DMS53 (cell line): ENCODE results near the gene TMEM253.

Source experiments
- DNase-seq: peaks from one replicate; lab custom pipeline; 2025; lab: John Stamatoyannopoulos, UW

The TMEM253 gene

GRCh38 chr14:21100931-21101330 is at the start of gene TMEM253:
TSS of gene TMEM253 (plus strand) at chr14:21101066. CDS start at chr14:21101344, 278 bp downstream.
- no peak for DNase-seq

DNA sequence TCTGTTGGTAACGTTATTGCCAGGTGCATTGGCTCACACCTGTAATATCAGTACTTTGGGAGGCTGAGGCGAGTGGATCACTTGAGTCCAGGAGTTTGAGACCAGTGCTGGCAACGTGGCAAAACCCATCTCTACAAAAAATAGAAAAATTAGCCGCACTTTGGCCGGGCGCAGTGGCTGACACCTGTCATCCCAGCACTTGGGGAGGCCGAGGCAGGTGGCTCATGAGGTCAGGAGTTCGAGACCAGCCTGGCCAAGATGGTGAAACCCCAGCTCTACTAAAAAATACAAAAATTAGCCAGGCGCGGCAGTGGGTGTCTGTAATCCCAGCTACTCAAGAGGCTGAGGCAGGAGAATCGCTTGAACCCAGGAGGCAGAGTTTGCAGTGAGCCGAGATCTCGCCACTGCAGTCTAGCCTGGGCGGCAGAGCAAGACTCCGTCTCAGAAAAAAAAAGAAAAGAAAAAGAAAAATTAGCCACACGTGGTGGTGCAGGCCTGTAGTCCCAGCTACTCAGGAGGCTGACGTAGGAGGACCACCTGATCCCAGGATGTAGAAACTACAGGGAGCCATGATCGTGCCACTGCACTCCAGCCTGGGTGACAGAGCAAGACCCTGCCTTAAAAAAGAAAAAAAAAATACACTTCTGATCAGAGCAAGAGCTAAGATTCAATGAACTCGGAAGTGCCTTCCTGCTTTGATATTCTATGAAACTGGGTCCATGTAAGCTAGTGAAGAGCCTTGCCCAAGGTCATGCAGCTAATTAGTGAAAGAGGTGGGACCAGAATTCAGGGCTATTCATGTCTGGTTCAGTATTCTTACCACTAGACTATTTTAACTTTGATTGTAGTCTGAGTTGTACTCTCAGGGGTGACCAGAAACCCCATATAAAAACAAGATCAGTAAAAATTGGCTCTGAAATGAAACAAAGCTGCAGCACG is 47.4 kb upstream of the TMEM253 start:
- DNase-seq = no peak

DNA sequence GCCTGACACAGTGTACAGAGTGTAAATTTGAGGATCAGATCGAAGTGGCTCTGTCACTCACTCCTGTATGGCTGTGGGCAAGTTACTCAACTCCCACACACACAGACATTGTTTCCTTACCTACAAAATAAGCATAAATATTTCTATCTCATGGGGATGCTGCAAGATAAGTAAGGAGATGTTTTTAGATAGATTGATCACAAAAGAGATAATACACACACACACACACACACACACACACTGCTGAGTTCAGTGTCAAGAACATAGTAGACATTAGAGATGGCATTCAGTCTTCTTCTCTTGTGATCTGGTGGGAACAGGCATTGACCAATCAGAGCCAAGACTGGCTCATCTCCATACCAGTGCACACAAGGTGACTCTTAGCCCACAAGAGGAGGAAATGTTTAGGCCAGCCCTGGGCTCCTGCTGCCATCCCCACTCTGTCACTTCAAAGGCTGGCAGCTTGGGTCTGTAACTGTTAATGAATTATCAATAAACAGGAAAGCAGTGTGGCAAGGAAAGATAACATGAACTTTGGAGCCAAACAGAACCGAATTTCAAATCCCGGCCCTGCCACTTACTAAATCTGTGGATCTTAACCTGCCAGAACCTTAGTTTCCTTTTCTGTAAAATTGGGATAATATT is 46.6 kb upstream of the TMEM253 start:
- DNase-seq = no peak

- no peak for DNase-seq
Observed at GRCh38 chr14:21054768-21055145, 46.1 kb upstream of the TMEM253 start.

- no peak for DNase-seq
Observed at GRCh38 chr14:21055432-21056117, 45.3 kb upstream of the TMEM253 start.

DNA sequence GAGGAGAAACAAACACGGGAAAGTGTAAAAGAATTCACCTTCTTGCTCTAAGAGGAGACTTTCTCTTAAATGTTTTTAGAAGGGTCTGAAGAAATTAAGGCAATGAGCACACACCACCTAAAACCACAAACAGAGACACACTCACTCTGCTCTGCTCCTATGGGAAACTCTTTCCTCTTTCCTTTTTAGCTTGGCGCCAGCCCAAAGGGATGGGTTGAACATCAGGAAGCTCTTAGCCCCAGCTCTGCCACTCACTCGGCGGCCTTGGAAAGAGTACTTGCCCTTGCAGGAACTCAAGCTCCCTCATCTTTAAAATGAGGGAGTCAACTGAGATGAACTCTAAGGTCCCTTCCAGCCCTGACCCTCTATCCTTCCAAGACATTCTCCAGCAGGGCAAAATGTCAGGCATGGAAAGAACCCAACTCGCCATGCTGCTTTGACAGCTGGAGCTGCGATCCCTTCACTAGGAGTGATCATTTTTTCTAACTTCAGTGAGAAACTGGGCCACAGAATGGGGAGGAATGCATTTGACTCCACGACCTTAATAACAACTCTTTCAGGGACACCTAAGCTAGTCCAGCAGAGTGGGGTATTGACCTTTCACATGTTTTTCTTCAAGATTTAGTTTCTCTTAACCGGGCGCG is 44.2 kb upstream of the TMEM253 start:
- DNase-seq = no peak

GRCh38 chr14:21057803-21058675 is 42.8 kb upstream of the TMEM253 start, which contains the start of gene RNASE8:
TSS of gene RNASE8 (plus strand) at chr14:21057822. CDS start at chr14:21057893, 71 bp downstream.
- DNase-seq = peak; percentile 0

DNA sequence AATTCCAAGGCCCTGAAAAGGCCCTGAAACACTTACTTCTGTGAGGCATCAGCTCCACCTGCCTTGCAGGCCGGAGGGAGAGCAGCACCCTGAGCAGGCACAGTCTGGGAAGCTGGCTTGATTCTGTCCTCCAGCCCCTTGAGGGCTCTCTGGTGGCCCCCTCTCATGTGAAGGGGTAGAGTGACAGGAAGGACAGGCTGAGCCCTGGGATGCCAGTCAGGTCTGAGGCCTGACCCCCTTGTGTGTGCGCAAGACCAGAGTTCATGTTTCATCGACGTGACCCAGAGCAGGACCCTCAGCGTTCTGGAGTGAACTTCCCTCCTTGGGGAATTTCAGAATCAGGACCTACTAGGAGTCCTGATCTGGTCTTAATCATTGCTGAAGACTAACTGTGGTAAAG is 42.0 kb upstream of the TMEM253 start:
- DNase-seq = no peak

GRCh38 chr14:21059842-21060613 is 40.8 kb upstream of the TMEM253 start:
- no peak for DNase-seq

- no peak for DNase-seq
Observed at GRCh38 chr14:21060614-21061346, 40.1 kb upstream of the TMEM253 start.

GRCh38 chr14:21061347-21061668 is 39.6 kb upstream of the TMEM253 start:
- DNase-seq = no peak

- DNase-seq = no peak
Observed at GRCh38 chr14:21063479-21063878, 37.4 kb upstream of the TMEM253 start.

GRCh38 chr14:21066882-21067502 is 33.9 kb upstream of the TMEM253 start:
- peak; percentile 27 for DNase-seq

- DNase-seq = peak; percentile 65
Observed at GRCh38 chr14:21068521-21069387, 32.1 kb upstream of the TMEM253 start.

DNA sequence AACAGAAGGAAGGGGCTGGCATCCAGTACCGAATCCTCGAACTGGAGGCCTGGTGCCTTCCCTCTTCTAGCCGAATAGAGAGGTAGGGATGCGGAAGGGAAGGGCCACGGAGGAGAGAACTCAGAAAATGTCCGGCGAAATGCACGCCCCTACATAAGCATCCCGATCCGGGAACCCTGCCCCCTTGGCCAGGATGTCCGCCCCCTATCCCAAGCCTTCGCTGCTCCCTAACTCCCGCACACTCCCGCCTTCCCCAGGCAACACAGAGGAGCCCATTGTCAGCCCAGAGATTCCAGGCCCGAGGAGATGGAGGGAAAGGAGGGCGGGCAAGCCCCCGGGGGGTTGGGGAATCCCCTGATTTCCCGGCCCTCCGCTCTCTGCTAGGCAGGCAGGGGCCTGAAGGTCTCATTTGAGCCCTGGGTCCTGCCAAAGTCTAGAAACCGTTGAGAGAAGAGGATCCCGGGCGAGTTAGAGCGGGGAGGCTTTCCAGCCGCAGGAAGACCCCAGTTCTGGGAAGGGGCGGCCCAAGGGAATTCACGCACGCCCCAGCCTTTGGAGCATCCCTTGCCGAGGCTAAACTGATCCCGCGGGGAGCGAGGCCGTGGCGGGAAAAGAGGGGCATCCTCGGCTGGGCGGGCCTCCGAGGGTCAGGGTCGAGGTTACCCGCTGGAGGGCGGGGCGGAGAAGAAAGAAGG is 31.3 kb upstream of the TMEM253 start:
- peak; percentile 32 for DNase-seq

DNA sequence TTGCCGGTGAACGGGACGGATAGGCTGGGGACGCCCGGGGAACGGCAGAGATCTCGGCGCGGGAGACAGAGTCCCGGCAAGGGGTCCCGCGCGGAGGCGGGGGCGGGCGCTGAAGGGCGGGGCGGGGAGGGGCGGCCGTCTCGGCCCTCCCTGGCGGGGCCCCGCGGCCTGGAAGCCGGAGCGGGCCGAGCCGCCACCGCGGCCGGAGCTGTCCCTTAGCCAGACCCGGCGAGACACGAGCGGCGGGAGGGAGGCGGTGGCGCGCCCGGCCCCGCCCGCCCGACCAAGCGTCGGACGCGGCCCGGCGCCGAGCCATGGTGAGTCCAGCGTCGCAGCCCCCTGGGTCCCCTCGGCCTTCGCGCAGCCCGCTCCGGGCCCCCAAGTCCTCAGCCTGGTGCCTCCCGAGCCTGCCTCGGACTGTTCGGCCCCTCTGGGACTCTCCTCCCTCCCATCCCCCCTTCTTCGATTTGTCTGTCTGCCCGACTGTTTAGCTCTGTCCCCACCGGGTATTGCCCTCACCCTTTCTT is 30.7 kb upstream of the TMEM253 start, which contains the start of gene ARHGEF40:
Gene ARHGEF40 (plus strand): TSS at position 222 of the 527 bp plus-strand sequence. CDS start 93 bp downstream, at position 315.
- DNase-seq = peak; percentile 57

- DNase-seq = peak; percentile 44
Observed at GRCh38 chr14:21070610-21071224, 30.1 kb upstream of the TMEM253 start.
